Nucleus accumbens (tissue), 56 donors: ENCODE data around the gene KCNIP1.
A peak's percentile ranks its signal among the peaks of the same experiment; 100 is the strongest.
"Not testable (repeated sequence)": the region's sequence is repeated elsewhere in the genome, so short reads cannot be mapped to it uniquely, and the experiment has no call there.

ENCODE experiments used
- DNase-seq, 56 donors: peaks; one replicate each; lab custom pipeline; 2025; lab: John Stamatoyannopoulos, UW

Gene KCNIP1

DNA sequence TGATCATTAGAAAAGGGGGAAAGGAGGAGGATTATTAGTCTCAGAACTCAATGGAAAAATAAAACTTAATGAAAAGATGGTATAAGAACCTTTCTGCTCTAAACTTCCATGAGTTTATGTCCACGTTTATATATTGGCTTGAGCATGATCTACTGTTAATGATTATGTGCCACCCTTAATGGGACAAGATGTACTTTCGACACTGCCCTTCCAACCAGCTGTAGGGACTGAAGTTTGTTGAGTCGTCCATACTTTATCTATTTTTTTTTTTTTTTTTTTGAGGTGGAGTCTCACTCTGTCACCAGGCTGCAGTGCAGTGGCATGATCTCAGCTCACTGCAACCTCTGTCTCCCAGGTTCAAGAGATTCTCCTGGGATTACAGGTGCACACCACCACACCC, 254.7 kb downstream of the KCNIP1 start:
- DNase-seq = no peak

DNA sequence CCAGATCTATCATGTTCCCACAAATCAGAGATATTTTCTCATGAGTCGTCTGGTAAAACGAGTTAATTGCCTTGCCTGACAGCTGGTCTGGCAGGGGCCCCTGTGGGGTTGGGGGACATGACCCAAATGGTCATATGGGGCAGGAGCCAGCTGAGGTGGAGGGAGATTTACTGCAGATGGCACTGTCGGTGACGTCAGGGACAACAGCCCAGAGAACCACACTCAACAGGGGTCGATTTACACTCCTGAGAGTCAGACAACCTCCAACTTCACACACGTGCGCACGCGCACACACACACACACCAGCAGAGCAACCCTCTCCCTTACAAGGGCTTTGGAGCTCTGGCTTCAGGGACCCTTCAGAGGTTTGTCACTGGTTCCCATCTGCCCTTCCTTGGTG, 256.3 kb downstream of the KCNIP1 start:
- DNase-seq = no peak

DNA sequence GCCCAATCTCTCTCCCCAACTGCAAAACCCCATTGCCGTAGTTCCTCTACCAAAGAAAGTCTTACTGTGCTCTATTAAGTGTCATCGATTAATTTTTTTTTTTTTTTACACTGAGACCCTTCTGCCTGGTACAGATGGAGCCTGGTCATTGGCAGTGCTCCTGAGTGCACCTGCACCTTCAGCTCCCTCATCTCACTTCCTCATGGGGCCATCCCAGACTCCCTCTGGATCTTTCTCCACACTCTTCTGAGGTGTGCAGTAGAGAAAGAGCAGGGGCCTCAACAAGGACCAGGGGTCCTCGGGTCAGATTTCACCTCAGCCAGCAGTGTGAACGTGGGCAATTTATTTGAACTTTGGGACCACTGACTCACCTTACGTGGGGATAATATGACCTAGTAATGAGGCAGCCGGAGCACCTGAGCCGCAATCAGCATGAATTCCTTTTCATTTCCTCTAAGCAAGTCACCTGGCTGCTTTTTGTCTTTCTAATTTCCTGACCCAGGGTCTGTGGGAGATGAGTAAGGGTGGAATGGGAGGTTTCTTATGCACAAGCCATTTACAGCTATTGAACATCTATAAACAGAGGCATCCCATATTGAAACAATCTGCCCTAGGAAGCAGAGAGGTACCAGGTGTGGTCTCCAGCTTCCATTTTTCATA, 257.4 kb downstream of the KCNIP1 start:
- DNase-seq = no peak

DNA sequence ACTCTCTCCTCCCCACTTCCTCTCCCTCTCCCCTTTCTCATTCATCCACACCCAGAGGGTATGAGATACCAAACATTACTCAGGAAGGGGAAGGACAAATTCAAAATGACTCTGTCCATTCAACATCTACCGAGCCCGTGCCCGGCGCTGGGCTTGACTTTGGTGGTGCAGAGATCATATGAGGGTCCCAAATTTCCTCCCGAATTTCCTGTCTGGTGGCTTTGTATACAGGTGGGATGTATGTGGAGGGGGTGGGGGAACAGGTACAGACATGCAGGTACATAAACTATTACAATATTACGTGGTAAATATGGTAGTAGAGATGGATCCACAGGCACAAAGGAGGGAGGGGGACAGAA, 257.9 kb downstream of the KCNIP1 start:
- DNase-seq = no peak

DNA sequence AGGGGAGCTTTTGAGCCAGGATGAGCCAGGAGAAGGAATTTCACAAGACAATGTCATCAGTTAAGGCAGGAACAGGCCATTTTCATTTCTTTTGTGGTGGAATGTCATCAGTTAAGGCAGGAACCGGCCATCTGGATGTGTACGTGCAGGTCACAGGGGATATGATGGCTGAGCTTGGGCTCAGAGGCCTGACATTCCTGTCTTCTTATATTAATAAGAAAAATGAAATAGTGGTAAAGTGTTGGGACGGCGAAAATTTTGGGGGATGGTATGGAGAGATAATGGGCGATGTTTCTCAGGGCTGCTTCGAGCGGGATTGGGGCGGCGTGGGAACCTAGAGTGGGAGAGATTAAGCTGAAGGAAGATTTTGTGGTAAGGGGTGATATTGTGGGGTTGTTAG, 258.5 kb downstream of the KCNIP1 start:
- not testable (repeated sequence) for DNase-seq

DNA sequence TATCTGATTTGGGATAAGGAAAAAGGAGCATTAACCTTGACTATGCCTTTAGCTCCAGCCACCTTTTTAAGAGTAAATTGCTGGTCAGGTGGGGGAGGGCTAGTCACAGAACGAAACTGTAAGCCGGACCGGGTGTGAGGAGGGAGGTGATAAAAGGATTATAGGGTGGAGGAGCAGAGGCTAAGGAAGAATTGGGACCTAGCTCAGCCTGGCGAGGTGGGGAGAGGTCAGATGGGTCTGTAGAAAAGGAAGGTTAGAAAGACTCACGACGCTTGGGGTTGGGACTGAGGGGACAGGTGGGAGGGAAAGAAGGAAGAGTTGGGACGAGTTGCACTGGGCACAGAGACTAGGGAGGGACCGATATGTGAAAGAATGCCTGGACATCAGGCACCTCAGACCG, 262.0 kb downstream of the KCNIP1 start:
- DNase-seq = not testable (repeated sequence)

DNA sequence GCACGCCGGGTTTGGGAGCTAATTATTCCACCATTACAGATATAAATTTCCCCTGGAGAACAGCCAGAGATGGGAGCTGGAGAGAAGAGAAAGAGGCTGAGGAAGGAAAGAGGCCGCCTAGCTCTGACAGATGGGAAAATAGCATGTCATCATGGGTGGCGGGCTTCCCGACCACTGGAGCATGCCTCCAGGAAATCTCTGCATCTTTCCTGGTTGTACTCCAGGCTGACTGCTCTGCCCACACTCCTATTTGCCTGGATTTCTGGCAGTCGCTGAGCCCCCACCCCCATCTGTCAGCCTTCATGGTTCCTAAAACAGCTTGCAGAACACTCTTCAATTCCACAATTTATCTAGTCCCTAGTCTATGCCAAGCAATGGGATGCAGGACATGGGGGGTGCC, 265.4 kb downstream of the KCNIP1 start:
- DNase-seq = no peak

DNA sequence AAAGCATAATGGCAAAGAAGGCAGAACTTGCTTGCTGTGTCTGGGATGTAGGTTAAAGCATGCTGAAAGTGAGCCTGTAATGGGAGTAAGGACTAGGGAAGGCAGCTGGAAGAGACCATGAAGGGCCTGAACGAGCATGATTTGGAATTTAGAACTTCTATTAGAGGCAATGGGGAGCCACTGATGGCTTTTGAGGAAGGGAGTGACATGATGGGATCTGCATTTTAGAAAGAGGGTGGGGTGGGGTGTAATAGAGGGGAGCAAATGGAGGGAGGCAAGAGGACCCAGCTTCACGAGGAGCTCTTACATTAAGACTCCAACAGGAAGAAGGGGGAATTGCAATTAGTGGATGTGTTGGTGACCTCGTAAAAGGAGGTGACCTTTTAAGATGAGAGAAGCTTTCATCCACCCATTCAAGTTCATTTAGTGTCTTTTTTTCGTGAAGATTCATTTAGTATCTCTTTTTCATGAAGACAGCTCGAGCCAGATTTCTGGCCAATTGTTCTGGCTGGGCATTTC, 266.1 kb downstream of the KCNIP1 start:
- no peak for DNase-seq

DNA sequence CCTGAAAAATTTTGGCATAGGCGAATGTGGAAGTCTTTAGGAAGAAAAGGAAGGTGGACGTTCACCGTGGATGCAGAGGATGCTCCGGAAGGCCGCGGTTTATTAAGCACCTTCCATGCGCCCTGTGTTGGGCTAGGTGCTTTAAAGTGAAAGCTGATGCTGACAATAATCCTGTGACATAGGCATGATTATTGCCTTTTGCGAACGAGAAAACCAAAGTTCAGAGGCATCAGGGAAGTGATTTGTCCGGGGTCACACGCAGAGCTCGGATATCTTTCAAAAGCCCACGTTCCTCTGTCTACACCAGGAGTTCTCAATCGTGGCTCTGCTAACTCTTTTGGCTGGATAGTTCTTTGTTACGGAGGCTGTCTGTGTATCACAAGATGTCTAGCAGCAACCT, 267.7 kb downstream of the KCNIP1 start:
- no peak for DNase-seq

DNA sequence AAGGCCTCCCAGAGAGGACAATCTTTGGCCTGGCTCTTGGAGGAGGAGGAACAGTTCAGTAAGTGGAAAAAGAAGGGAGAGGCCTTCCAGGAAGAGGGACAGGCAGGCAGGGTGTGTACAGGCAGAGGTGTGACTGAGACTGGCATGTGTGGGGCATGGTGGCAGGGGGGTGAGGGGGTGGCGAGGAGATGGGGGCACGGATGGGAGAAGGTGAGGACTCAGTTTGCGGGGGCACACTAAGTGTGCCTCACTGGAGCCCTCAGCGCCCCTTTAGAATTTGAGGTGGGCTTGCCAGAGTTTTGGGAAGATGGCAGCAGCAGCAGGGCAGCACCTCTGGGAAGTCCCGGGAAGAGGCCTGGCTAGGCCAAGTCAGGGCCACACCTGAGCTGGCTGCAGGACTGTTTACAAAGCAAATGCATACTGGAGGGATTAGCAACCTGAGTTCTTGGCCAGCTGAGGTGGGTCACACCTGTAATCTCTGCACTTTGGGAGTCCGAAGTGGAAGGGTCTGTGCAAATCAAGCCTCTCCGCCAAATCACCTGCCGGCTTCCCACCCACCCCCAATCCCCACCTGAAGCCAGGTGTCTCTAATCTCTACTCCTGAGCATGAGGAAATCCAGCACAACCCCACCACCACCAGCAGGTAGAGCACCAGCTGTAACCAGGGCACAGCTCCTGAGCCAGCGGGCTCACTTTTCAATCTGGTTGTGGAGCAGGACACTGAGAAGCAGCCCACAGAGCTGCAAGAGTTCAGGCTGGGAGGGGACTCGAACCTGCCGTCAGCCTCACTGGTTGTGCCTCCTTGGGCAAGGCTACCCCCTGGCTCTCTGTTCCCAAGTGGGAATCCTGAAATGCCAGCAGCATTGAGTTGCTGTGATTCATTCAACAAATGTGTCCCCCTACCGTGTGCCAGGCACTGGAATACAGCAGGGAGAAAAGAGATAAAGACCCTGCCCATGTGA, 269.5 kb downstream of the KCNIP1 start:
- DNase-seq = no peak

DNA sequence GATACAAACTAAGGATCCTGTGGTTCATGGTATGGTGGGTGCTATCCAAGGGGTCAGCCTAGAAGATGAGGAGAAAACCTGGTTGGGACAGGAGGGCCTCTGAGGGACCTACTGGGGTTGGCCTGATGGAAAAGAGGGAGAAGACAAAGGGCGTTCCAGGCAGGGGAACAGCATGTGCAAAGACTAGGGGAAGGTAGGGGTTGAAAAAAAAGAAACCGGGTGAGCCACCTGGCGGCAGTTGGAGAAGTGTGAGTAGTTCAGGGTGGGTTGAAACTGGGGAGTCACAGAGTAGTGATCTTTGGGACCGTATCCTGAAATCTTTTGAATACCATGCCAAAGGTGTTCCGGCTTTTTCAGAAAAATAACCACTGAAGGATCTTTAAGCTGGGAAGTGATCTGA, 271.0 kb downstream of the KCNIP1 start:
- no peak for DNase-seq

DNA sequence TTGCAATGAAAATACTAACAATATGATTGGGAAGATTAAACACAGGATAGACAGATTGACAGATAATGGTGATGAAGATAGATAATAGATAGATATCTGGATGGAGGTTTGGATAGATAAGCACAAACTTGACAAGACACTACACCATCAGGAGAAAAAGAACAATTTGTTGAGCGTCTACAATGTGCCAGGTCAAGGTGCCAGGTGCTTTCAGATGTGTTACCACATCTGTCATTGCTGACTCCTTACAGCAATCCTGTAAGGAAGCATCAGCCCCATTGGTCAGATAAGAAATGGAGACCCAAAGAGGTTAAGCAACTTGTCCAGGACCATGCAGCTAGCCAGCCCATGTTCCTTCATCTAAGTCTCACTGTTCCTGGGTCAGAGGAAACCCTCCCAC, 278.1 kb downstream of the KCNIP1 start:
- no peak for DNase-seq

DNA sequence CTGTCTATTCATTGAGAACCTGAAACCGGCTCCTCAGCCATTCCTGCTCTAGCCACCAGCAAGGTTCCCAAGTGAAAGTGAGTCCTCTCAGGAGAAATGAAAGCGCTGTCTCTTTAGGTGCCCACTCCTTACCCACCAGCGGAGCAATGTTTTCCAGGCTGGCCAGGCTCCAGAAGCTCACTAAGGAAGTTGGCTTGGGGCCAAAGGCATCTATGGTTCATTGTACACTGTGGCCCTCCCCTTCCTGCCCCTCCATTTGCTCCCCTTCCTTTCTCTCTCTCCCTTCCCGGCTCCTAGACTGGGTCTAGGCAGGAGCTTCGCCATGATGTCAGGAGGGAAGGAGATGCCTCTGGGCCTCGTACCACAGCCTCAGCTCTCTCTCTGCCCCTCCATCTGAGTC, 278.6 kb downstream of the KCNIP1 start:
- peak in 2 of 56 donors; percentile 3 to 6 for DNase-seq

DNA sequence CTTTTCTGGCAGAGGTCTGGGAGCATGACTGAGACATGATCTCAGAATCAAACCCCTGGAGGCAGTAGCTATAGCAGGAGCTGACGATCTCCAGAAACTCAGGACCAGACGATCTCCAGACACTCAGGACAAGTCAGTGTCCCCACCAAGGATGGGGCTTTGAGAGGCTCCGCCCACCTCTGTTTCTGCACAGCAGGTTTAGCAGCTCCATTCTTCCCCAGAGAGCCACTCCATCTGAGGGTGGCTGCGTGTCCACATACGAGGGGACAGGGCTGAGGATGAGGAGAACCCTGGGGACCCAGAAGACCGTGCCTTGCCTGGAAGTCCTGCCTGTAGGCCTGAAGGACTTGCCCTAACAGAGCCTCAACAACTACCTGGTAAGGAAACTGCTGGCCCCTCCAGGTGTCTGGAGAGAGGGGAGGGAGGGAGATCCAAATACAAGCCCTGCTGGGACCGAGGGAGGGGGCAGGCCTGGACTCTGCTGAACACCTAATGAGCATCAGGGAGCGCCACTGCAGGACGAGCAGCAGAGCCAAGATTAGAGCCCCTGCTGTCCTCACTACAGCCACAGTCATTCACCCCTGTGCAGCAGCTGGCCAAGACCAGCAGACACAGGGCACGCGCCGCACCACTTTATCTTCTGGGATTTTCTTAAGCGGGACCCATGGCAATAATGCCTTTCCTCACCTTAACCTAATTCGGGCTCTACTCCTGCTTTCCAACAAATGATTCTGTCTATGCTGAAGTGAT, 279.9 kb downstream of the KCNIP1 start, which contains the start of gene GABRP:
Gene GABRP (plus strand): TSS at position 228 of the 750 bp plus-strand sequence. CDS start 4,891 bp downstream, outside the sequence.
- DNase-seq = no peak

DNA sequence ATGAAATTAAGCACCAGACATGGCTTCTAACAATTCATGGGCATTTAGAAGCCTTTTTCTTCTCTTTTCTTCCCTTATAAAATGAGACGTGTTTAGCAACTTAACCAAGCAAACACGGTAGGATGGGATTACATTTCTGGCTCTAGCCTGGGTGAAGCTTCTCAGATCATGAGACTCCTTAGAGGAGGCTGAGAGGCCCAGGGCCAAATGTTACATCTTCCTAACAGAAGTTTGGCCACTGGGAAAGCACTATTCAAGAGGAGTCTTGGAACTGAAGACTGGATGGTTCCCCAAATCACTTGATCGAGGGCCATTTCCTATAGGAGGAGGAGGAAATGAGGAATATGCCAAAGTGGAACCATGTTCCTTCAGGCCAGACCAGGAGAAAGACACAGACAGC, 281.6 kb downstream of the KCNIP1 start:
- DNase-seq = no peak
